HG03280 (cell line): Measurements from ENCODE around the gene FITM1.
A peak's percentile ranks its signal among the peaks of the same experiment; 100 is the strongest.

Source experiments
- ATAC-seq: cut with Tn5 transposase; IDR thresholded peaks from one replicate; pipeline ENCODE4 v1.9.1; 2021; ENCODE audit warnings: mild to moderate bottlenecking, moderate library complexity; ENCODE audit not compliant: unreplicated experiment

Gene FITM1

DNA sequence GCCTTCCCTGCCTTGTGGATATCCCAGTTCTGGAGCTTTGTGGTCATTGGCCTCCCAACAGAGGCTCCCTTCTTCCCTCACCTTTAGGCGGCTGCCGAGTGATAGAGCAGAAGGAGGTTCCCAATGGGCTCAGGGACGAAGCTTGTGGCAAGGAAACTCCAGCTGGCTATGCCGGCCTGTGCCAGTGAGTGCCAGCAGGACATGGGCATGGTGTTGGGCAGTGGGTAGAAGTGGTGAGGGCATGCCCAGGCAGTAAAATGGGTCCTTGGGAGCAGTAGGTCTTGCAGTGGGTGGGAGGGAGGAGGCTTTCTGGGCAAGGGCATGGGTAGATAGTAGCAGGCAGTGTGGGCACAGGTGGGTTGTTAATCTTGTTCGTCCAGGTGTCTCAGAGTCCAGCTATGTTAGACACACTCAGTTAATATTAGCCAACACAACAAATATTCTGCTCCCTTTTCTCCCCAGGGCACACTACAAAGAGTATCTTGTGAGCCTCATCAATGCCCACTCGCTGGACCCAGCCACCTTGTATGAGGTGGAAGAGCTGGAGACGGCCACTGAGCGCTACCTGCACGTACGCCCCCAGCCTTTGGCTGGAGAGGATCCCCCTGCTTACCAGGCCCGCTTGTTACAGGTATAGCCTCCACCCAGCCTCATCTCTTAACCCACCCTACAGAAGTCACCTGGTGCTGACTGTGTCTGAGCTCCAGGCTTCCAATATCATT is 29.5 kb downstream of the FITM1 start:
- ATAC-seq, result no peak

DNA sequence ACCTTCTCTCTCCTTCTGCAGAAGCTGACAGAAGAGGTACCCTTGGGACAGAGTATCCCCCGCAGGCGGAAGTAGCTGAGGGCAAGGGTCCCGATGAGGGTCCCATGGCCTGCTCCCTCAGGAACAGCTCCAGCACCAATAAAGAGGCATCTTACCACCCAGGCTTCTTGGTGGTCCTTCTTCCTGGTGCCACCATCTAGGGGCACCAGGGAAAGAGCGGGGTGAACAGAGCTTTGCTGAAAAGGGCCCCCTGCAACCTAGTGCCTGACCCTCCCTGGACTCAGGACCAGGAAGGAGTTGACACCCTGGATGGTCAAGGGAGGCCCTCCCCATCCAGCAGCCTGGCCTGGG is 30.0 kb downstream of the FITM1 start:
- ATAC-seq, result no peak

DNA sequence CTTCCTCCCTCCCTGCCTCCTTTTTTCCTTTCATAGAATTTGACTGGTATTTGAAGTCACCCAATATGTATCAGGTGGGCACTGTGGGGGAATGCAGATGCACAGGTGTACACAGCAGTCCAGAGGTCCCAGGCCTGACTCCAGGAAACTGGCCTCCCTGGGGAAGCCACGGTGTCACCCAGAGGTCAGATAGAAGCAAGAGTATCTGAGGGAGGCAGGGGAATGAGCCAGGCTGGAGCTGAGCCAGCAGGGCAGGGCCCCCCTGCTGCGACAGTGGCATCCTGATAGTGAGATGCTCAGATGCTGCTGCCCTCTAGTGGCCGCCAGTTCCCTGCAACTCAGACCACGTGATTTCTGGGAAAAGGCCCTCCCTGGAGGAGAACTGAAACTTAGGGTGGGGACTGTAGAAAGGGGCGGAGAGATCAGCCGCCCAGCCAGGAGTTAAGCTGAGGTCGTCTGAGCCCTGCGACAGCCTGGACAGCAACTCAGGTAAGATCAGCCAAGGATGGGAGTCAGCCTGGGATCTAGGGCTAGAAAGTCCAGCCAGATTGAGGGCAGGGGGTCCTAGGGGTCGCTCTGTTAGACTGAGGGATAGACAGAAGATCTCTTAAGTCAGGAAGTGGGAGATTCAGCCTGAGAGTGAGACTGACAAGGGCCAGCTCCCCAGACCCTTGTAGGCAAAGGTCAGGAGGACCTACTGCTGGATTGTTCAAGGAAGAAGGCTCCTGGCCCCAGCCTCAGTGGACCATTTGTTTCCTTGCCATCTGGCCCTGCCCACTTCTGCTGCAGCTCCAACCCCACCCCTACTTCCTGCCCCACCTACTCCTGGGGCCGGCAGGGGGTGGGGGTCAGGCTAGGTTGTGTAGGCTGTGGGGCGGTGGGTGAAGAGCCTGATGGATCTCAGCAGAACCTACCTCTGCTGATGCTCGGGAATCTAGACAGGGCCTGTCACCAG is 30.7 kb downstream of the FITM1 start, which contains the start of gene IRF9:
Gene IRF9 (plus strand): TSS at position 416 of the 955 bp plus-strand sequence. CDS start 880 bp downstream, outside the sequence.
- ATAC-seq, result peak; percentile 82

GRCh38 chr14:24162093-24162492 is 31.6 kb downstream of the FITM1 start:
- ATAC-seq, result no peak

DNA sequence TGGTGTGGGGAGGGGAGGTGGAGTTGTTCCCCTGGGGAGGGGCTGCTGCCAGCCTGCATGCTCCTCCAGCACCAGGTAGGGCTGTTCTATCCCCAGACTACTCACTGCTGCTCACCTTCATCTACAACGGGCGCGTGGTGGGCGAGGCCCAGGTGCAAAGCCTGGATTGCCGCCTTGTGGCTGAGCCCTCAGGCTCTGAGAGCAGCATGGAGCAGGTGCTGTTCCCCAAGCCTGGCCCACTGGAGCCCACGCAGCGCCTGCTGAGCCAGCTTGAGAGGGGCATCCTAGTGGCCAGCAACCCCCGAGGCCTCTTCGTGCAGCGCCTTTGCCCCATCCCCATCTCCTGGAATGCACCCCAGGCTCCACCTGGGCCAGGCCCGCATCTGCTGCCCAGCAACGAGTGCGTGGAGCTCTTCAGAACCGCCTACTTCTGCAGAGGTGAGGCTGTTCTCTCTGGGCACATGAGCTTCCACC is 34.1 kb downstream of the FITM1 start:
- ATAC-seq, result no peak

GRCh38 chr14:24165785-24166184 is 35.3 kb downstream of the FITM1 start:
- no peak for ATAC-seq

GRCh38 chr14:24167469-24168114 is 37.1 kb downstream of the FITM1 start:
- no peak for ATAC-seq

- peak; percentile 76 for ATAC-seq
Measured at GRCh38 chr14:24171422-24172260, 41.2 kb downstream of the FITM1 start, which contains the start of gene REC8. Gene REC8 (plus strand): TSS chr14:24172080. CDS start chr14:24172553, 473 bp downstream.

- no peak for ATAC-seq
Measured at GRCh38 chr14:24172261-24172860, 41.9 kb downstream of the FITM1 start.

- ATAC-seq, result no peak
Measured at GRCh38 chr14:24172871-24173281, 42.4 kb downstream of the FITM1 start.

- no peak for ATAC-seq
Measured at GRCh38 chr14:24176599-24176998, 46.1 kb downstream of the FITM1 start.

- ATAC-seq, result no peak
Measured at GRCh38 chr14:24177041-24177825, 46.8 kb downstream of the FITM1 start.

- no peak for ATAC-seq
Measured at GRCh38 chr14:24177891-24178290, 47.4 kb downstream of the FITM1 start.

DNA sequence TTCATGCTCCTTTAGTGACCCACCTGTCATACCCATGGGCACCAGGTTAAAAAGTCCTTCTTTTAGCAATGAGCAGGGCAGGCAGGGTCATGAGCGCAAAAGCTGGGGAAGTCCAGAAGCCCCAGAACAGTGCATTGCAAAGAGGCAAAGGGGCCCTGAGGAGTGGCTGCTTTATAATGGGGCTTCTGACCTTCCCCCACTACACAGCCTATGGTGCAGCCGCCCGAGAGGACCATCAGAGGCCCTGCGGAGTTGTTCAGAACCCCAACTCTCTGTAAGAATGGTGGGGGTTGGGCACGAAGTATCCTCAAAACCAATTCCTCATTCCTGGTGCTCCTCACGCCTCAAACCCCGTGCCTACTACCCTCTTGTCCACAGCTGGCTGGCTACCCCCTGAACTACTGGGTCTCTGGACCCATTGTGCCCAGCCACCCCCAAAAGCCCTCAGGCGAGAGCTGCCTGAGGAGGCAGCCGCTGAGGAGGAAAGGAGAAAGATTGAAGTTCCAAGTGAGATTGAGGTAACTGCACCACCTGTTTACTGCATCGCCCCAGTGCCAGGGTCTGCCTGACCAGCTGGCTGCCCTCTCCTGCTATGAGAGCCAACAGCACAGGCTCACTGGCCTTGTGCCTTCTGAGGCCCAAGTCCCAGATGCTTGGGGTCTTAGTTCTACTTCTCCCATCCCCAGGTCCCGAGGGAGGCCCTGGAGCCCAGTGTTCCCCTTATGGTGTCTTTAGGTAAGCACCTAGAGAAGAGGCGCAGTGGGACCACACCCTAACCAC is 48.1 kb downstream of the FITM1 start:
- no peak for ATAC-seq

DNA sequence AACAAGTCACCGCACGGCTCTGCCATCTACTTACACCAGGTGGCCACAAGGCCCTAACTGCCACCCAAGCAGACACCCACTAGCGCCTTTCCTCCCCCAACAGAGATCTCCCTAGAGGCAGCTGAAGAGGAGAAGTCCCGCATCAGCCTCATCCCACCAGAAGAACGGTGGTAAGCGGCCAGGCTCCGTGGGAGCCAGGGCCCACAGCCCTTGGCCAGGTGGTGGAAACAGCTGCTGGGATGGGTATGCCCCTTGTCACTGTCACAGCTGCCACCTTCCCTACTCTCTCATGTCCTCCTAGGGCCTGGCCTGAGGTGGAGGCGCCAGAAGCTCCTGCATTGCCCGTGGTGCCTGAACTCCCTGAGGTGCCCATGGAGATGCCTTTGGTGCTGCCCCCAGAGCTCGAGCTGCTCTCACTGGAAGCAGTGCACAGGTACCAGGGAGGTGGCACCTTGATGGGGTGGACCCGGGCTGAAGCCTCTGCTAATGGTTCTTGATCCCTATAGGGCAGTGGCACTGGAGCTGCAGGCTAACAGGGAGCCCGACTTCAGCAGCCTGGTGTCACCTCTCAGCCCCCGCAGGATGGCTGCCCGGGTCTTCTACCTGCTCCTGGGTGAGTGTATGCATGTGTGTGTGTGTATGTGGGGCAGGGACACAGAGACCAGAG is 49.0 kb downstream of the FITM1 start:
- no peak for ATAC-seq

- no peak for ATAC-seq
Measured at GRCh38 chr14:24179961-24180796, 49.7 kb downstream of the FITM1 start.
